ENCODE data around the gene UGT3A2.

The UGT3A2 gene

GRCh38 chr5:36017004-36017403 lies 49.7 kb downstream of the UGT3A2 start:
- H3F3A ChIP-seq (ENCODE audit: low read depth), result no peaks in the 10 kb centered on the region
- H3K4me2 ChIP-seq (ENCODE audit: low read depth, low read length, poor library complexity, severe bottlenecking), result no peak overlapping the region
- no peak overlapping the region for H3K9ac ChIP-seq (ENCODE audit: low read depth, low read length, poor library complexity, severe bottlenecking)
- H3K79me2 ChIP-seq (ENCODE audit: insufficient read depth, low read length), result no peaks in the 10 kb centered on the region
- no peaks in the 10 kb centered on the region for H3K4me1 ChIP-seq (ENCODE audit: insufficient read depth, low read length, poor library complexity, severe bottlenecking)
- H2AFZ ChIP-seq (ENCODE audit: low read length), result no peak overlapping the region
- H3K9me3 ChIP-seq (ENCODE audit: insufficient read depth, low read depth, low read length), result peaks cover 39% of the 10 kb centered on the region; the same call in 1 of the 2 replicates
- H4K20me1 ChIP-seq (ENCODE audit: insufficient read depth, low read length, poor library complexity, severe bottlenecking), result no peaks in the 10 kb centered on the region
- no peaks in the 10 kb centered on the region for H3K27me3 ChIP-seq (ENCODE audit: insufficient read depth, low read length, poor library complexity, severe bottlenecking)
- TF ChIP-seq CTCF (conservative IDR thresholded peaks at IDR 0.05; ENCODE audit: low read length), result no peak
- no peak for TF ChIP-seq EZH2phosphoT487 (IDR thresholded peaks at IDR 0.05; ENCODE audit: borderline replicate concordance)
- H3K9me2 ChIP-seq (replicated peaks; ENCODE audit: low read depth, low read length), result no peaks in the 10 kb centered on the region
- no peak overlapping the region for H3K4me3 ChIP-seq (ENCODE audit: low read length, poor library complexity, severe bottlenecking)
- H3K36me3 ChIP-seq (ENCODE audit: insufficient read depth, low read length), result no peaks in the 10 kb centered on the region

GRCh38 chr5:36013182-36013581 lies 53.5 kb downstream of the UGT3A2 start:
- H3K4me2 ChIP-seq (ENCODE audit: low read depth, low read length, poor library complexity, severe bottlenecking), result no peak overlapping the region
- peaks cover 48% of the 10 kb centered on the region; the same call in 1 of the 2 replicates for H3K9me3 ChIP-seq (ENCODE audit: insufficient read depth, low read depth, low read length)

GRCh38 chr5:36009698-36010097 lies 57.0 kb downstream of the UGT3A2 start:
- H3K4me2 ChIP-seq (ENCODE audit: low read depth, low read length, poor library complexity, severe bottlenecking), result no peak overlapping the region
- no peak overlapping the region for H3K9ac ChIP-seq (ENCODE audit: low read depth, low read length, poor library complexity, severe bottlenecking)
- H3K9me2 ChIP-seq (replicated peaks; ENCODE audit: low read depth, low read length), result no peaks in the 10 kb centered on the region
- peaks cover 33% of the 10 kb centered on the region; the same call in 1 of the 2 replicates for H3K9me3 ChIP-seq (ENCODE audit: insufficient read depth, low read depth, low read length)
- H3K4me3 ChIP-seq (ENCODE audit: low read length, poor library complexity, severe bottlenecking), result no peak overlapping the region
- H2AFZ ChIP-seq (ENCODE audit: low read length), result no peak overlapping the region
- no peaks in the 10 kb centered on the region for H3K4me1 ChIP-seq (ENCODE audit: insufficient read depth, low read length, poor library complexity, severe bottlenecking)
- no peaks in the 10 kb centered on the region for H3K36me3 ChIP-seq (ENCODE audit: insufficient read depth, low read length)
- no peaks in the 10 kb centered on the region for H3F3A ChIP-seq (ENCODE audit: low read depth)
- no peaks in the 10 kb centered on the region for H3K79me2 ChIP-seq (ENCODE audit: insufficient read depth, low read length)
- no peaks in the 10 kb centered on the region for H4K20me1 ChIP-seq (ENCODE audit: insufficient read depth, low read length, poor library complexity, severe bottlenecking)
- no peaks in the 10 kb centered on the region for H3K27me3 ChIP-seq (ENCODE audit: insufficient read depth, low read length, poor library complexity, severe bottlenecking)
- no peak for TF ChIP-seq EZH2phosphoT487 (IDR thresholded peaks at IDR 0.05; ENCODE audit: borderline replicate concordance)
- TF ChIP-seq CTCF (conservative IDR thresholded peaks at IDR 0.05; ENCODE audit: low read length), result no peak

More at GRCh38 chr5:36013182-36013581, 53.5 kb downstream of the UGT3A2 start:
- Histone ChIP-seq H3F3A (ENCODE audit: low read depth) (no peaks in the 10 kb centered on the region), H3K27me3 (ENCODE audit: insufficient read depth, low read length, poor library complexity, severe bottlenecking) (no peaks in the 10 kb centered on the region), H3K9ac (ENCODE audit: low read depth, low read length, poor library complexity, severe bottlenecking) (no peak overlapping the region), H3K36me3 (ENCODE audit: insufficient read depth, low read length) (no peaks in the 10 kb centered on the region), H3K79me2 (ENCODE audit: insufficient read depth, low read length) (no peaks in the 10 kb centered on the region), H4K20me1 (ENCODE audit: insufficient read depth, low read length, poor library complexity, severe bottlenecking) (no peaks in the 10 kb centered on the region), H3K9me2 (replicated peaks; ENCODE audit: low read depth, low read length) (no peaks in the 10 kb centered on the region), H2AFZ (ENCODE audit: low read length) (no peak overlapping the region), H3K4me3 (ENCODE audit: low read length, poor library complexity, severe bottlenecking) (no peak overlapping the region), H3K4me1 (ENCODE audit: insufficient read depth, low read length, poor library complexity, severe bottlenecking) (no peaks in the 10 kb centered on the region)
- no peak for TF ChIP-seq CTCF (conservative IDR thresholded peaks at IDR 0.05; ENCODE audit: low read length)
- TF ChIP-seq EZH2phosphoT487 (IDR thresholded peaks at IDR 0.05; ENCODE audit: borderline replicate concordance), result no peak

All from Loucy (cell line).